NAMALWA (cell line): ENCODE data around the gene IGFBP6.
"Not testable (repeated sequence)": the region's sequence is repeated elsewhere in the genome, so short reads cannot be mapped to it uniquely, and the experiment has no call there.

ENCODE experiments used
- DNase-seq: peaks from one replicate; pipeline ENCODE4 v3.0.0-alpha.2; 2015; ENCODE audit warnings: low spot score

IGFBP6 gene

GRCh38 chr12:53070877-53071492 lies 26.5 kb upstream of the IGFBP6 start:
- DNase-seq = peak; percentile 36

- DNase-seq = no peak
Observed at GRCh38 chr12:53071591-53072551, 25.6 kb upstream of the IGFBP6 start.

GRCh38 chr12:53073881-53074280 lies 23.6 kb upstream of the IGFBP6 start:
- no peak for DNase-seq

- no peak for DNase-seq
Observed at GRCh38 chr12:53074283-53074998, 23.0 kb upstream of the IGFBP6 start.

GRCh38 chr12:53074999-53075370 lies 22.5 kb upstream of the IGFBP6 start:
- DNase-seq = no peak

- no peak for DNase-seq
Observed at GRCh38 chr12:53076461-53076860, 21.0 kb upstream of the IGFBP6 start.

GRCh38 chr12:53077030-53077429 lies 20.4 kb upstream of the IGFBP6 start:
- DNase-seq = no peak

- DNase-seq = peak; percentile 84
Observed at GRCh38 chr12:53078425-53079225, 18.8 kb upstream of the IGFBP6 start.

- peak; percentile 98 for DNase-seq
Observed at GRCh38 chr12:53079226-53080117, 18.0 kb upstream of the IGFBP6 start, which contains the start of gene SPRYD3. Gene SPRYD3, minus strand, starts transcription at chr12:53079390. Its CDS starts 57 bp downstream, at chr12:53079333.

- no peak for DNase-seq
Observed at GRCh38 chr12:53082637-53083175, 14.8 kb upstream of the IGFBP6 start.

- DNase-seq = no peak
Observed at GRCh38 chr12:53086361-53086760, 11.1 kb upstream of the IGFBP6 start.

GRCh38 chr12:53090105-53090504 lies 7.4 kb upstream of the IGFBP6 start:
- DNase-seq = no peak

GRCh38 chr12:53090554-53090953 lies 6.9 kb upstream of the IGFBP6 start:
- no peak for DNase-seq

- DNase-seq = no peak
Observed at GRCh38 chr12:53091756-53092155, 5.7 kb upstream of the IGFBP6 start.

GRCh38 chr12:53093777-53094393 lies 3.6 kb upstream of the IGFBP6 start:
- no peak for DNase-seq

GRCh38 chr12:53094394-53094787 lies 3.1 kb upstream of the IGFBP6 start:
- DNase-seq = no peak

GRCh38 chr12:53094796-53095595 lies 2.5 kb upstream of the IGFBP6 start:
- not testable (repeated sequence) for DNase-seq

- DNase-seq = not testable (repeated sequence)
Observed at GRCh38 chr12:53095596-53095895, 1.9 kb upstream of the IGFBP6 start.

GRCh38 chr12:53096089-53096741 lies 1.3 kb upstream of the IGFBP6 start:
- no peak for DNase-seq
